CD4-positive, alpha-beta T cell (primary cell): ENCODE measurements around the gene CPHXL2. TPM values are rescaled to one million over a fixed set of nuclear protein-coding genes. Genes with fewer than 3 reads are reported as not detected.

Experiments
- ATAC-seq: fragments of 200-7000 bp; cut with Tn5 transposase; one replicate; pipeline ENCODE4 v1.10.0; 2022; ENCODE audit warnings: mild to moderate bottlenecking; ENCODE audit not compliant: poor library complexity
- CTCF ChIA-PET: fragments of 350-600 bp; sonication (Branson Sonifier 250); formaldehyde crosslinking; loops from one replicate; lab custom pipeline; 2021; ENCODE audit warnings: antibody characterized with exemption, inconsistent platforms; lab: Charles Lee
- POLR2A ChIA-PET: fragments of 350-600 bp; sonication (Branson Sonifier 250); formaldehyde crosslinking; loops from one replicate; lab custom pipeline; 2021; ENCODE audit warnings: antibody characterized with exemption, inconsistent platforms; lab: Charles Lee
- DNase-seq, 14 experiments: peaks; one replicate each; pipeline ENCODE4 v3.0.0-alpha.2; 2013 to 2020; ENCODE audit warnings: mixed read lengths in 2 of 14
- H3K27ac ChIP-seq, 2 donors: one replicate each; pipeline versions ENCODE4 v1.5.1 to v1.7.0; 2013; ENCODE audit warnings: low read length in 2 of 2, low read depth in 1 of 2, mild to moderate bottlenecking in 1 of 2
- H3K27me3 ChIP-seq, 2 experiments: 1 replicate in 1 of 2; 2 replicates in 1 of 2; pipeline versions ENCODE4 v1.6.1 to v1.7.0; 2013; ENCODE audit warnings: low read length in 2 of 2, control low read depth in 1 of 2, mild to moderate bottlenecking in 1 of 2, moderate library complexity in 1 of 2; ENCODE audit not compliant: insufficient read depth in 2 of 2, control insufficient read depth in 1 of 2
- H3K36me3 ChIP-seq: one replicate; pipeline ENCODE4 v1.6.1; 2013; ENCODE audit warnings: low read length, control low read depth; ENCODE audit not compliant: insufficient read depth
- H3K4me1 ChIP-seq: one replicate; pipeline ENCODE4 v1.6.1; 2013; ENCODE audit warnings: low read length, control low read depth; ENCODE audit not compliant: insufficient read depth
- H3K4me3 ChIP-seq: one replicate; pipeline ENCODE4 v1.5.1; 2013; ENCODE audit warnings: mild to moderate bottlenecking, low read length, moderate library complexity
- H3K9me3 ChIP-seq, 2 experiments: 1 replicate in 1 of 2; 2 replicates in 1 of 2; pipeline versions ENCODE4 v1.6.1 to v1.7.0; 2013; ENCODE audit warnings: low read length in 2 of 2, mild to moderate bottlenecking in 2 of 2, control low read depth in 1 of 2, moderate library complexity in 1 of 2; ENCODE audit not compliant: control insufficient read depth in 1 of 2, insufficient read depth in 1 of 2
- H3K27ac Mint-ChIP-seq: one replicate; pipeline ENCODE4 v1.8.0; 2020; ENCODE audit warnings: mixed read lengths
- H3K27me3 Mint-ChIP-seq: one replicate; pipeline ENCODE4 v1.8.0; 2021; ENCODE audit warnings: mixed read lengths
- H3K36me3 Mint-ChIP-seq: one replicate; pipeline ENCODE4 v1.8.0; 2021; ENCODE audit warnings: low read depth, mixed read lengths
- H3K4me1 Mint-ChIP-seq: one replicate; pipeline ENCODE4 v1.8.0; 2021; ENCODE audit warnings: low read depth, mixed read lengths
- H3K4me3 Mint-ChIP-seq: one replicate; pipeline ENCODE4 v1.8.0; 2020; ENCODE audit warnings: mild to moderate bottlenecking, mixed read lengths
- H3K9me3 Mint-ChIP-seq: one replicate; pipeline ENCODE4 v1.8.0; 2020; ENCODE audit warnings: mixed read lengths
- CTCF ChIP-seq: fragments of 200-600 bp; IDR thresholded peaks from one replicate; pipeline ENCODE4 v1.8.0; 2022; ENCODE audit warnings: antibody characterized with exemption, mild to moderate bottlenecking
- intact Hi-C, 2 experiments: fragments of 100-400 bp; cut with DNase I in 1 of 2; cut with micrococcal nuclease in 1 of 2; formaldehyde crosslinking; loops; one replicate each; pipeline versions ENCODE4 v1.15.1 to v1.9.0; 2023 to 2025; cut with DNase I, micrococcal nuclease
- total RNA-seq, 174 experiments: library from RNA in 2 of 174; stranded (reverse) in 2 of 174; gene quantifications; one replicate each; pipeline ENCODE4 v1.2.3 and lab custom pipeline; 2021 to 2026

Gene CPHXL2
- total RNA-seq, 2 experiments from 2014 or later, result not detected

DNA sequence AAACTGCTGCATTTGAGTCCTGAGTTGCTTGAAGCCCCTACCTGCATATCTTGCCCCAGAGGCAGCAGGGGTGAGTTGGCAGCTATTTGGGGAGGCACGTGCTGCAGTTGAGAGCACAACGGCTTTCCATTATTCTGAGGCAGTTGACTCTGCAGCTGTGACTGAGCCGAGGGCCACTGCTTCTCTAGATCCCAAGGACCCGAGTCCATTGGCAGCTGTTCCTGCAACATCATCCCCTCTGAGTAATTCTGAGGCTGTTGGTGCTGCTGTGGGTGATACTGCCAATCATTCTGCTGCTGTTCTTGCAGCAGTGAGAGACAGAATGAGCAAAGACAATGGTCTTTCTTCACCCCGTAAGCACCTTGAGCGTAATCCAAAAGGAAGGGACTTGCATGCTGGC is 16.5 kb downstream of the CPHXL2 start:
- Histone ChIP-seq H3K27me3 (no peaks in the 10 kb centered on the region), H3K4me1 (no peaks in the 10 kb centered on the region), H3K4me3 (no peak overlapping the region), H3K9me3 (no peaks in the 10 kb centered on the region), H3K27ac (no peak overlapping the region), H3K36me3 (peaks cover 46% of the 10 kb centered on the region)
- DNase-seq, result no peak
- Mint-ChIP-seq H3K27me3 (no peaks in the 10 kb centered on the region), H3K4me3 (no peak overlapping the region), H3K27ac (peak overlapping the region; percentile 33), H3K9me3 (no peaks in the 10 kb centered on the region), H3K4me1 (peaks cover 22% of the 10 kb centered on the region), H3K36me3 (peaks cover 36% of the 10 kb centered on the region)
- ChIA-PET CTCF (no interaction called here), POLR2A (interaction anchor here (0.8 kb wide), 1 partner anchor 13 kb away, joined by 6 read pairs; the partner anchor contains the start of genes KARS1 and TERF2IP)
- intact Hi-C loops, result no loop called here
- no peak for ATAC-seq
- no peak for TF ChIP-seq CTCF

- peaks cover 56% of the 10 kb centered on the region for H3K36me3 Mint-ChIP-seq
These were observed 18.6 kb downstream of the CPHXL2 start for GRCh38 chr16:75658175-75658574.

DNA sequence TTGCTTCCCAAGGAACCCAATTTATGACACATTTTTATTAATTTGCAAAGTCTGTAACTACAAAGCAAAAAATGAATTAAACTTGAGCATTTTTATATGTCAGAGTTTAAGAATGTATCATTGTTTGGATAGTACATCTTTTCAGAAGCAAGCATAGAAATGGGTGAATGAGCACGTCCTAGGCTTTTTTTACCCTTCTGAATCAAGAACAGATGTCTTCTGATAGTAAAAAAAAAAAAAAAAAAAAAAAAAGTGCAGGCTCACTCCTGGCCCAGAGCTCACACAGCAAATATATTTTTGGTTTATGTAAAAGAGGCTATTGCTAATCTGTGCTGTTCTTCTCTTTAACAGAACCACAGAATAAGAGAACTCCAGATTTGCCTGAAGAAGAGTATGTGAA is 22.9 kb downstream of the CPHXL2 start:
- H3K9me3 Mint-ChIP-seq, result no peaks in the 10 kb centered on the region
- H3K4me1 Mint-ChIP-seq, result peaks cover 69% of the 10 kb centered on the region
- peaks cover 54% of the 10 kb centered on the region for H3K36me3 ChIP-seq
- intact Hi-C loops, result no loop called here
- no peaks in the 10 kb centered on the region for H3K27me3 Mint-ChIP-seq
- no peak for ATAC-seq
- POLR2A ChIA-PET, result no interaction called here
- no peaks in the 10 kb centered on the region for H3K27me3 ChIP-seq
- peaks cover 17% of the 10 kb centered on the region for H3K4me1 ChIP-seq
- no peaks in the 10 kb centered on the region for H3K9me3 ChIP-seq
- no peak for DNase-seq
- CTCF ChIA-PET, result interaction anchor here (1.6 kb wide), 1 partner anchor 137 kb away, joined by 3 read pairs; no protein-coding TSS in a partner anchor
- peak overlapping the region; percentile 70 for H3K4me3 Mint-ChIP-seq
- peaks cover 90% of the 10 kb centered on the region for H3K36me3 Mint-ChIP-seq
- H3K4me3 ChIP-seq, result no peak overlapping the region
- peak overlapping the region; percentile 100 for H3K27ac Mint-ChIP-seq
- TF ChIP-seq CTCF, result no peak
- peak overlapping the region in 1 of 2 donors; percentile 56 for H3K27ac ChIP-seq

More at GRCh38 chr16:75658175-75658574, 18.6 kb downstream of the CPHXL2 start:
- intact Hi-C loops, result no loop called here
- no peaks in the 10 kb centered on the region for H3K9me3 Mint-ChIP-seq
- no peak for TF ChIP-seq CTCF
- H3K4me3 ChIP-seq, result no peak overlapping the region
- no peaks in the 10 kb centered on the region for H3K27me3 Mint-ChIP-seq
- peaks cover 5% of the 10 kb centered on the region for H3K4me1 ChIP-seq
- POLR2A ChIA-PET, result interaction anchor here (1.1 to 1.5 kb wide), 4 partner anchors 9 to 92 kb away, joined by 3 to 5 read pairs (median 4); partner anchors contain the start of genes ADAT1 and GABARAPL2
- DNase-seq (no peak), ATAC-seq (no peak)
- peak overlapping the region; percentile 2 for H3K27ac Mint-ChIP-seq
- peaks cover 63% of the 10 kb centered on the region for H3K36me3 ChIP-seq
- CTCF ChIA-PET, result no interaction called here
- no peaks in the 10 kb centered on the region for H3K9me3 ChIP-seq
- H3K4me1 Mint-ChIP-seq, result peaks cover 34% of the 10 kb centered on the region
- H3K27me3 ChIP-seq, result no peaks in the 10 kb centered on the region
- H3K4me3 Mint-ChIP-seq, result no peak overlapping the region
- H3K27ac ChIP-seq, result no peak overlapping the region
